D721Med (cell line): Measurements from ENCODE around the gene CYP27C1.
"Not testable (repeated sequence)": the region's sequence is repeated elsewhere in the genome, so short reads cannot be mapped to it uniquely, and the experiment has no call there.

Experiments
- DNase-seq: peaks from one replicate; pipeline ENCODE4 v3.0.0; 2011; ENCODE audit warnings: low spot score; ENCODE audit not compliant: insufficient read length
- FAIRE-seq: peaks from 2 replicates; lab custom pipeline; 2011; peaks lifted over from hg19 to GRCh38; lab: Jason Lieb, UNC
- TF ChIP-seq, protein P1 (sequence below): IDR thresholded peaks from 2 replicates; pipeline ENCODE4 v1.5.1; 2012; ENCODE audit warnings: mild to moderate bottlenecking, control low read depth; ENCODE audit not compliant: insufficient read depth; ENCODE audit errors: missing control alignments

The CYP27C1 gene

DNA sequence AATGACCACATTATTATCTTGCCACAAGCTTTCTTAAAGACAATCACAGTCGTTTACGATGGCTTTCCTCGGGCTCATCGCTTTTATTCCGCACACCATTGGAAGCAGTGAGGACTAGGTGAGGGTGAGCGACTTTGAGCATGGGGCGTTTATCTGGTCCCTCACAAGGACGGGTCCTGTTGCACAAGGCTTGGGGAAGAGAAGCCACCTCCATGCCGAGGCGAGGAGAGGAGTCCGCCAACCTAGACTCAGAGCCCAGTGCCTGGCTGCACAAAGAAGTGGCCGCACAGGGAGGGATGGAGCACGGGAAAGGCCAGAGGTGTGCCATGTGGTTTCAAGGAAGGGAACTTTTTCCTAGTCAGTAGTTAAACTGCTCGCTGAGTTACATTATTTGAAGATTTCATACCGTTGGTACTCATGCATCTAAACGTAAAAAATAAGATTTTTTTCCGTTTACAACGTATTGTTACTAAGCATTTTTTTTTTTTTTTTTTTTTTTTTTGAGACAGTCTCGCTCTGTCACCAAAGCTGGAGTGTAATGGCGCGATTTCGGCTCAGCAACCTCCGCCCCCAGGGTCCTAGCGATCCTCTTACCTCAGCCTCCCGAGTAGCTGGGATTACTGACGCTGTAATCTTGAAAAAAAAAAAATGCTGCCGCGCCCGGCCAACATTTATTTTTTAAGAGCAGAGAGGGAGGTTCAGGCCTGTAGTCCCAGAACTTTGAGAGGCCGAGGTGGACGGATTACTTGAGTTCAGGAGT lies 849 bp upstream of the CYP27C1 start:
- FAIRE-seq (no peak), DNase-seq (no peak)
- TF ChIP-seq, protein P1, sequence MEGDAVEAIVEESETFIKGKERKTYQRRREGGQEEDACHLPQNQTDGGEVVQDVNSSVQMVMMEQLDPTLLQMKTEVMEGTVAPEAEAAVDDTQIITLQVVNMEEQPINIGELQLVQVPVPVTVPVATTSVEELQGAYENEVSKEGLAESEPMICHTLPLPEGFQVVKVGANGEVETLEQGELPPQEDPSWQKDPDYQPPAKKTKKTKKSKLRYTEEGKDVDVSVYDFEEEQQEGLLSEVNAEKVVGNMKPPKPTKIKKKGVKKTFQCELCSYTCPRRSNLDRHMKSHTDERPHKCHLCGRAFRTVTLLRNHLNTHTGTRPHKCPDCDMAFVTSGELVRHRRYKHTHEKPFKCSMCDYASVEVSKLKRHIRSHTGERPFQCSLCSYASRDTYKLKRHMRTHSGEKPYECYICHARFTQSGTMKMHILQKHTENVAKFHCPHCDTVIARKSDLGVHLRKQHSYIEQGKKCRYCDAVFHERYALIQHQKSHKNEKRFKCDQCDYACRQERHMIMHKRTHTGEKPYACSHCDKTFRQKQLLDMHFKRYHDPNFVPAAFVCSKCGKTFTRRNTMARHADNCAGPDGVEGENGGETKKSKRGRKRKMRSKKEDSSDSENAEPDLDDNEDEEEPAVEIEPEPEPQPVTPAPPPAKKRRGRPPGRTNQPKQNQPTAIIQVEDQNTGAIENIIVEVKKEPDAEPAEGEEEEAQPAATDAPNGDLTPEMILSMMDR = no peak

DNA sequence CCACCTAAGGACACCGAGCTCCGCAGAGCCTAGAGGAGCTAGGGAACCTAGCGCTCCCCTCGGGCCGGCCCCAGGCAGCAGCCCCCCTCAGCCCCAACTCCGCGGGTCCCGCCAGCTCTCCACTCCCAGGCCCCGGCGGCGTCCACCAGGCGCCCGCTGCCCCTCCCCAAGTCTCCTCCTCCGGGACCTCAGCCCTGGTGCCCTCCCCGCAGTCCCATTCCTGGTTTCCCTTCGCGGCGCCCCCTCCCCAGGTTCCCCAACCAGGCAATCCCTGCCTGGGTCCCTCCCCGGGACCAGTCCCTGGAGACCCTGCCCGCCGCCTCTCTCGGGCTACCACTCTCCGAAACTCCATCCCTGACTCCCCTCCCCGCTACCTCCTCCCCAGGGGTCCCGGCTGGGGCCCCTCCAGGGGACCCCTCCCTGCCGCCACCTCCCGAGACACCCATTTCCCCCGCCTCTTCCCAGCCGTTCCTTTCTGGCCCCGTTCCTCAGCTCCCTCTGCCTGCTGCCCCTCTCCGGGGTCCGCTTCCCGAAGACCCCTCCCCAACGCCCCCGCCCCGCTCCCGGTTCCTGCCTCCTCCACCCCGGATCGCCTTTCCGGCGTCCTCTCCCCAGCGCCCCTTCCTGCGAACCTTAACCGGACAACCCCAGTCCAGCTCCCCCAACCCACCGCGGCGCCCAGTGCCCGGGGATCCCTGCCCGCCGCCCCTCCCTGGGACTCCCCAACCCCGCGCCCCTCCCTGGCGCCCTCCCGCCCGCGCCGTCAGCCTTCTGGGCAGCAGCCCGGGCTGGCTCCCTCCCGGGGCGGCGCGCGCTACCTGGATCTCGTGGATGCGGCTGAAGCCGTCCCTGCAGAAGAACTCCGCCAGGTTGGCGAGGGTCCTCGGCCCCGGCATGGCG lies 678 bp downstream of the CYP27C1 start:
- TF ChIP-seq, protein P1 = no peak
- DNase-seq (no peak), FAIRE-seq (no peak)

DNA sequence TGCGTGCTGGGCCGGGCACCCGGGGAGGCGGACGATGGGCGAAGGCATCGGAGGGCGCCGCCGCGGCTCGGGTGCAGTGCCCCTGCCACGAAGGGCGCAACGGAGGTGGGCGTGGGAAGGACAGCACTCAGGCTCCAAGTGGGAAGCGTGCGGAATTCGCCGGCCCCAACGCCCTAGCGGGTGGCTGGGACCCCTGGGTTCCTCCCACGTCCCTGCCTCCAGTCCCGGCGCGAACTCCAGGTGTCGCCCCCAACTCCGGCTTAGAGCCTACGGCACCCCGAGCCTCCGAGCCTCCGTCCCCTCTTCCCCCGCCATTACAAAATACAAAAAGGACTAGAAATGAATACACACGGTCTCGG lies 1.3 kb downstream of the CYP27C1 start:
- FAIRE-seq = no peak
- TF ChIP-seq, protein P1 = no peak
- no peak for DNase-seq

DNA sequence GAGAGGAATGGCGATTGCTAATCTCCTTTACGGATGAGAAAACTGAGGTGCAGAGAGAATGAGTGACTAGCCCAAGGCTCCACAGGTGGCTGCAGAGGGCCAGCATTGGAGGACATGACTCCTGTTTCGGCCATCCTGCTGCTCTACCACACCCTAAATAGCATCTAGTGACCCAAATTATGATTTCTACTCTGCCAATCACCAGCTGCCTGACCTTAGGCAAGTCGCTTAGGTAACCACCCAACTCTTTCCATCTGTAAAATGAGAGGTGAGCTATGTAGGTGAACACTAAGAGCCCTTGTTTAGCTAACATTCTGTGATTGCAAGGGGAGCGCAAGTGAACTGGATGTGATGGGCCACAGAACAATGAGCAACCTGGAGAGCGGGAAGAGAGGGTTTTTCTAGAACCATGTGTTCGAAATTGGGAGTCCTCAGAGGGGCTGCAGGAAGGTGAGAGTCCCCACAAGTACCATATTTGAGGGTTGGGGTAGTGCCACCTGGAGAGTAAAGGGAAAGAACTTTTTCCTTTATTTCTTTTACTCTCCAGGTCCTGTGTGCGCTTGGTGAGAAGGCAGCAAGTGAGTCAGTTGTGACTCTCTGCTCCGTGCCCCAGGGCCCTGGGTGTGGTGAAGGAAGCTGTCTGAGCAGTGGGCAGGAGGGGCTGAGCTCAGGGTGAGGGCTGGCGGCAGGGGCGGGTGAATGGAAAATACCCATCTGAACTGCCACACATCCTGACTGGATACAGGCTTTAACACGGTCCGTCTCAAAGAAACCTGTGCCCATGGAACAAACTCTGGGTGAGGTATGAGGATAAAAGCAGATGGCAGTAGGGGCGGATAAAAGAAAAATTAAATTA lies 2.4 kb downstream of the CYP27C1 start:
- FAIRE-seq (no peak), DNase-seq (no peak)
- TF ChIP-seq, protein P1 = no peak

DNA sequence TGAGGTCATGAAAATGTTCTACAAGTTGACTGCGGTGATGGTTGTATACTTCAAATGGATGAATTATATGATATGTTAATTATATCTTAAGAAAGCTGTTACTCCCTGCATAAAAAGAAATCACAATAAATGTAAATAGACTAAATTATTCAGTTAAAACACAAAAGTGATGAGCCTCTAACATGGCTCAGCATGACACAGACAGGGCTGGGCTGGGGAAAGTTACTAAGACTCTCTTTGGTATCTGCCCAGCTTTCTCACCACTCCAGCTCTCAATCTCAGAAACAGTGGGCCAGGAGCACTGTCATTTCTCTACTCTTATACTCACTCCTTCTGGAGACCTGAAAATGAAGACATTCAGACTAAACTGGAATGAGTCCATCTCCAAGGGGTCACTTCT lies 3.5 kb downstream of the CYP27C1 start:
- TF ChIP-seq, protein P1 = no peak
- FAIRE-seq (no peak), DNase-seq (no peak)

DNA sequence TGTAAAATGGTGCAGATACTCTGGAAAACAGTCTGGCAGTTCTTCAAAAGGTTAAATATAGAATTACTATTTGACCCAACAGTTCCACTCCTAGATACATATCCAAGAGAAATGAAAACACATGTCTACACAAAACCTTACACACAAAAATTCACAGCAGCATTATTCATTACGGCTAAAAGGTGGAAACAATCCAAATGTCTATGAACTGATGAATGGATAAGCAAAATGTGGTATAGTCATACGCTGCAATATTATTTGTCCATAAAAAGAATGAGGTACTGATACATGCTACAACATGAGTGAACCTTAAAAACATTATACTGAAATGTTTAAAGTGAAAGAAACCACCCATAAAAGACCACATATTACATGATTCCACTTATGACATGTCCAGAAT lies 4.0 kb downstream of the CYP27C1 start:
- TF ChIP-seq, protein P1 = no peak
- FAIRE-seq (no peak), DNase-seq (no peak)

DNA sequence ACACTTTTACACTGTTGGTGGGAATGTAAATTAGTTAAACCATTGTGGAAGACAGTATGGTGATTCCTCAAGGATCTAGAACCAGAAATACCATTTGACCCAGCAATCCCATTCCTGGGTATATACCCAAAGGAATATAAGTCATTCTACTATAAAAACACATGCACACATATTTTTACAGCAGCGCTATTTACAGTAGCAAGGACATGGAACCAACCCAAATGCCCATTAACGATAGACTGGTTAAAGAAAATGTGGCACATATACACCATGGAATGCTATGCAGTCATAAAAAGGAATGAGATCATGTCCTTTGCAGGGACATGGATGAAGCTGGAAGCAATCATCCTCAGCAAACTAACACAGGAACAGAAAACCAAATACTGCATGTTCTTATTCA lies 5.9 kb downstream of the CYP27C1 start:
- FAIRE-seq = not testable (repeated sequence)

More for the DNA sequence above, 5.9 kb downstream of the CYP27C1 start:
- DNase-seq = not testable (repeated sequence)
